Skeletal muscle cell (primary cell): ENCODE data around the gene NFIA.
"Not testable (repeated sequence)": the region's sequence is repeated elsewhere in the genome, so short reads cannot be mapped to it uniquely, and the experiment has no call there.

Experiments
- DNase-seq: peaks from one replicate; pipeline ENCODE4 v3.0.0-alpha.2; 2010; ENCODE audit warnings: low read depth
- H3K4me3 ChIP-seq: 2 replicates; pipeline ENCODE4 v1.5.1; 2011; ENCODE audit warnings: low read depth, mild to moderate bottlenecking, control low read depth, low read length, moderate library complexity

The NFIA gene

DNA sequence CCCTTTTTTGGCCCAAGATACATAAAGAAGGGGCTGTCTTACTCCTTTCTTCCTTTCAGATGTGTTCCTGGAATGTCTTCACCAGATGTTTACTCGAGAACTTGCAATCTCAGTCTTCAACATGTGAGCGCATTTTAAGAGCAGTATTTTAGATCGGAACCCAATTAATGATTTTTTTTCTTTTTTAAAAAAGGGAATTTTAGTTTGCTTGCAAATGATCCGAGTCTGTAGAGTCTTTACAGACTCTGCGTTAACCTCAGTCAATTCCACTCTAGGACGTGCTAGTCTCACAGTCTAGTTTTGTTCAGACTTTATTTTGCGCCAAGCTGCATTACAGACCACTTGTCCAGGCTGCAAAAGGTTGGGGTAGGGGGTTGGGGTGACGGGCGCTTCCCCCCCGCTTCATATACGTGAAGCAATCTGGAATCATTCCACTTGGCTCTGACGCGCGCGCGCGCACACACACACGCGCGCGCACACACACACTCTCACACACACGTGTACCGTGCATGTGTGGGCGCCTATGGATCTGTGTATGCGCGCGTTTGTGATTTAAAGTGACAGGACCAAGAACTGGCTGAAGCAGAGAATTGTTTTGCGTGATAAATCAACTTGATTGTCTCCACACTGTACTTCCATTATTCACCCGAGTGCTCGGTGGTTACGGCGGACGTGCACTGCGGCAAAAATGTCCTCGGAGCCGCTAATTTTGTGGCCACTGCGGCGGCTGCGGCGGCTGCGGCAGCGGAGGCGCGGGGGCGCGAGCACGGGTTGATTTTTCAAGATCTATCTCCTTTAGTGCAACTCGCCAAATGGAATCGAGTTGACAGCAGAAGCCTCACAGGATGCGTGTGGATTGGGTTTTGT, 25.6 kb upstream of the NFIA start:
- H3K4me3 ChIP-seq, result peak overlapping the region; percentile 65
- peak; percentile 50 for DNase-seq

- no peak for DNase-seq
- H3K4me3 ChIP-seq, result no peak overlapping the region
Observed at GRCh38 chr1:61058483-61059245, 23.7 kb upstream of the NFIA start.

- H3K4me3 ChIP-seq, DNase-seq: not testable (repeated sequence)
Observed at GRCh38 chr1:61061601-61062000, 20.8 kb upstream of the NFIA start.

GRCh38 chr1:61064673-61065072, 17.7 kb upstream of the NFIA start:
- H3K4me3 ChIP-seq, result no peak overlapping the region
- no peak for DNase-seq

GRCh38 chr1:61067446-61068019, 14.8 kb upstream of the NFIA start:
- no peak overlapping the region for H3K4me3 ChIP-seq
- no peak for DNase-seq

- no peak overlapping the region for H3K4me3 ChIP-seq
- no peak for DNase-seq
Observed at GRCh38 chr1:61070054-61070453, 12.3 kb upstream of the NFIA start.

GRCh38 chr1:61071205-61072130, 10.9 kb upstream of the NFIA start:
- no peak overlapping the region for H3K4me3 ChIP-seq
- DNase-seq, result no peak

DNA sequence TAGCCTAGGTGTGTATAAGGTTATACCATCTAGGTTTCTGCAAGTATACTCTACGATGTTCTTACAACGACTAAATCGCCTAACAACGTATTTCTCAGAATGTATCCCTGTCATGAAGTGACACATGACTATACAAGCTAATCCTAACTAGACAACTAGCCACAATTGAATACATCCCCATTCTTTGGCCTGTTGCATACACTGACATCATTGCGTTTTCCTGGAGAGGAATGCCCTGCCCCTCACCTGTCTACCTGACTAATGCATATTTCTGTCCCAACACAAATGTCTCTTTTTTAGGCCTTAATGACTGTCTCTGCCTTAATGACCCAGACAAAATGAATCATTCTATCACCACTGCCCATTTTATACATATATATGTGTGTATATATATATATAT, 8.5 kb upstream of the NFIA start:
- H3K4me3 ChIP-seq, result no peak overlapping the region
- no peak for DNase-seq

GRCh38 chr1:61075833-61076232, 6.5 kb upstream of the NFIA start:
- DNase-seq, H3K4me3 ChIP-seq: not testable (repeated sequence)

GRCh38 chr1:61076728-61077675, 5.4 kb upstream of the NFIA start:
- DNase-seq, result peak; percentile 67
- H3K4me3 ChIP-seq, result peak overlapping the region; percentile 65

GRCh38 chr1:61077676-61078541, 4.5 kb upstream of the NFIA start:
- peak overlapping the region; percentile 65 for H3K4me3 ChIP-seq
- DNase-seq, result peak; percentile 100

GRCh38 chr1:61078618-61079295, 3.6 kb upstream of the NFIA start:
- H3K4me3 ChIP-seq, result peak overlapping the region; percentile 25
- no peak for DNase-seq

DNA sequence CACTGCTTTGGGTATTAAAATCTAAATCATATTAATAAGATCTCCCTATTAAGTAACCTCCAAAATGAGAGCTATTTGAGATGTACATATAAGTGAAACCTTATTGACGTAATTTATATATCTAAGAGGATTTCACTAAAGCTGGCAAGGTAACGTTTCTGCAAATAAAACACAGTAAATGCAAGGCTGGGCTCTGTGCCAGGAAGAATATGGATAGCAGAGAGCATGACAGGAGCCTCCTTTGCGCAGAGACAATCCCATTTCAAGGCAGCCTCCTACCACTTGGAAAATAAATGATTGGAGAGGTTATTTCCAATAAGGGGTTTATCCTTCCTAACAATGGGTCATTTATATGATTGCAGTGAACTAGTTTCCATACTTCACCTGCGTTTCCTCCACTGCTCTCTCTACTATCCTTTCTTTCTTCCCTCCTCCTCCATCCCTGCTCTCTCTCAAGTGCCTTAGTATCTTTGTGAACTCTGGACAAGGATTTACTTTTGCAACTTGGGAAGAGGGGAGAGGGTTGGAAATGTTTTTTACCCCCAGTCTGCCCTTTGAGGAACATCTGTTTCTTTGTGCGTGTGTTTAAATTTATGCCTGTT, 3.0 kb upstream of the NFIA start:
- no peak overlapping the region for H3K4me3 ChIP-seq
- no peak for DNase-seq

DNA sequence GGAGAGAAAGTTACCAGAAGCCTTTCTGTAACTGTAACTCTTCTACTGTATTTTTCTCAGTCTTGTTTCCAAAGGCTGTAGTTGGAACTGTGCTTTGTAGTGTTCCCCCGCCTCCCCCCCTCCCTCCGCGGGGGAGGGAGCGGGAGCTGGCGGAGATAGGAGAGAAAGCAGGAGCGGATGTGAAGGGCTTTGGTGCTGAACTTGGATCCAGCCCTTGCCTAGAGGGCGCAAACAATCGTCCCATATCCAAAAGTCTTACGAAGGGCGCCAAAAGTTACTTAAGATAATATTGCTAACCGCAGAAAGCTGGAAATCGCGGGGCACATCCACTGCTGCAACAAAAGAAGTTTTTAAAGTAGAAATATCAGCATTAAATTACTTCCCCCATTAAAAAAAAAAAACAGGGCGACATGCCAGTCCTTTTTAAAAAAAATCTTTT, 2.4 kb upstream of the NFIA start:
- peak; percentile 67 for DNase-seq

GRCh38 chr1:61080413-61081143, 1.8 kb upstream of the NFIA start:
- H3K4me3 ChIP-seq, result peak overlapping the region; percentile 27
- DNase-seq, result no peak

More for the DNA sequence above, 2.4 kb upstream of the NFIA start:
- H3K4me3 ChIP-seq, result peak overlapping the region; percentile 27
